SU-DHL-6 (cell line): Measurements from ENCODE around the gene NOX5.

ENCODE experiments used
- CTCF ChIP-seq: fragments of 200-600 bp; sonication (generic); IDR thresholded peaks from one replicate; pipeline ENCODE4 v1.5.1; 2017; ENCODE audit warnings: antibody characterized with exemption, mild to moderate bottlenecking, low read length, moderate library complexity; ENCODE audit not compliant: insufficient read depth, poor library complexity, severe bottlenecking
- EZH2phosphoT487 ChIP-seq: fragments of 200-600 bp; sonication (generic), shearing (Covaris generic); conservative IDR thresholded peaks from 2 replicates; pipeline ENCODE4 v1.6.1; 2018; ENCODE audit warnings: mild to moderate bottlenecking, antibody characterized with exemption, low read length, moderate library complexity, mixed read lengths

- no peak for TF ChIP-seq CTCF
- TF ChIP-seq EZH2phosphoT487: no peak
Measured at GRCh38 chr15:68982976-68983563, 31.4 kb upstream of the NOX5 start.
